Measurements from ENCODE around the gene PLCH2.

The PLCH2 gene

DNA sequence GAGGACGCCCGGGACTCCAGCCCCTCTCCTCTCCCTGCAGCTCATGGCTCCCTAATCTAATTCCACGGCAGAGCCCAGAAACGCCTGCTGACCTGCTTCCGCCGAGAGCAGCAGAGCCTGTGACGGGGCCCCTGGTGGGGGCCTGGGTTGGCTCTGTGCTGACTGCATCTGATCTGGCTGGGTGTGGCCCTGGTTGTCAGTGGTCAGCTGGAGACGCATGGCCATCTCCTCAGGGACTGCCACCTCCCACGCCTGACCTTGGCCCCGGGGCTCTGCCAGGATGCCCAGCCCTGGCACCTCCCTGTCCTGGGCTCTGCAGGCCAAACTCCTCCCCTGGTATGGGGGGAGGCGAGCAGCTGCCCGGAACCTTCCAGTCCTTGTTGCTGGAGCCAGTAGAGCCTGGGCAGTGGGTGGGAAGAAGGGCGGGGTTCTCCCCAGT is 1.1 kb upstream of the PLCH2 start:
- no peak overlapping the region for H3K4me3 ChIP-seq
- no peak overlapping the region for H3K9ac ChIP-seq (ENCODE audit: insufficient read length)
- DNase-seq (ENCODE audit: low read depth, low spot score): no peak
- H3K9me3 ChIP-seq (ENCODE audit: low read depth, low read length): no peaks in the 10 kb centered on the region
- H3K36me3 ChIP-seq (ENCODE audit: insufficient read depth, low read length): no peaks in the 10 kb centered on the region
- no peak overlapping the region for H3K27ac ChIP-seq
- TF ChIP-seq EZH2 (IDR thresholded peaks at IDR 0.05) (no peak), POLR2AphosphoS5 (IDR thresholded peaks at IDR 0.05; ENCODE audit: borderline replicate concordance, low read depth, low read length) (no peak), FOXP2 (optimal IDR thresholded peaks at IDR 0.05; ENCODE audit: control extremely low read depth, extremely low read length, insufficient read depth) (no peak)

DNA sequence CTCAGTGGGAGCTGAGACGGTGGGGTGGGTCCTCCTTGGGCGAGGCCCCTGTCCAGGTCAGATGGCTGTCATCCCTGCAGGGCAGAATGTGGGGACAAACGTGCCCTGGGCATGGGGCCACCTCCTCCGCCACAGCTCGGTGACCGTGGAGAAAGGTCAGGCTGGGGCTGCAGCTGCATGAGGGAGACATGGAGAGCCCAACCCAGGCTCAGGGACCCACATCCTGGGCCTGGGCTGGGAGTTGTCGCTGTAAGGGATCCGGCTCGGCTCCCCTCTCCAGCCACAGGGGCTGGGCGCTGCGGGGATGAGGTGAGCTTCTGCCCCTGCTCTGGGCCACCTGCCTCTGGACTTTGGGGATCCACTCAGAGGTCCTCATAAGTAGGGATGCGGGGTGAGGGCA is 518 bp upstream of the PLCH2 start:
- no peak for TF ChIP-seq EZH2 (IDR thresholded peaks at IDR 0.05)
- no peak for TF ChIP-seq FOXP2 (optimal IDR thresholded peaks at IDR 0.05; ENCODE audit: control extremely low read depth, extremely low read length, insufficient read depth)
- TF ChIP-seq POLR2AphosphoS5 (IDR thresholded peaks at IDR 0.05; ENCODE audit: borderline replicate concordance, low read depth, low read length): no peak
- Histone ChIP-seq H3K27ac (no peak overlapping the region), H3K9ac (ENCODE audit: insufficient read length) (no peak overlapping the region)

DNA sequence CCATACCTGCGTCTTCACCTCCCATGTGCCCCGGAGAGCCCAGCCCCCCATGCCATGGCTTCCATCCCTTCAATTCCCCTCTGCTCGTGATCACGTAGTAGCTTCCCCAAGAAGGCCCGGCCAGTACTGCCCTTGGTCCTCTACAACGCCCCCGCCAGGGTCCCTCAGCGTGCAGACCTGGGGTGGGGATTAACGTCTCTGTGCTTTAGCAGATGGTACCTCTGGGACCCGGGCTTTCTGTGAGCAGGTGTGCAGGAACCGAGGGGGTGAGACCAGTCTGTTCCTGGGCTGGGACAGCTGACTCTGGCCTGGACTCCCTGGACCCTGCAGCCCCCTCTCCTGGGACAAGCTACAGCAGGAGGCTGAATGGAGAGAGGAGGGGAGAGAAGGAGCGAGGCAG is 1.2 kb downstream of the PLCH2 start:
- Histone ChIP-seq H3K4me3 (no peak overlapping the region), H3K9ac (ENCODE audit: insufficient read length) (no peak overlapping the region), H3K9me3 (ENCODE audit: low read depth, low read length) (no peaks in the 10 kb centered on the region), H3K36me3 (ENCODE audit: insufficient read depth, low read length) (no peaks in the 10 kb centered on the region), H3K27ac (no peak overlapping the region)
- no peak for TF ChIP-seq FOXP2 (optimal IDR thresholded peaks at IDR 0.05; ENCODE audit: control extremely low read depth, extremely low read length, insufficient read depth)
- no peak for TF ChIP-seq POLR2AphosphoS5 (IDR thresholded peaks at IDR 0.05; ENCODE audit: borderline replicate concordance, low read depth, low read length)
- TF ChIP-seq EZH2 (IDR thresholded peaks at IDR 0.05): no peak
- no peak for DNase-seq (ENCODE audit: low read depth, low spot score)

More for the DNA sequence above, 518 bp upstream of the PLCH2 start:
- no peak overlapping the region for H3K4me3 ChIP-seq
- no peaks in the 10 kb centered on the region for H3K9me3 ChIP-seq (ENCODE audit: low read depth, low read length)
- H3K36me3 ChIP-seq (ENCODE audit: insufficient read depth, low read length): no peaks in the 10 kb centered on the region
- DNase-seq (ENCODE audit: low read depth, low spot score): no peak

DNA sequence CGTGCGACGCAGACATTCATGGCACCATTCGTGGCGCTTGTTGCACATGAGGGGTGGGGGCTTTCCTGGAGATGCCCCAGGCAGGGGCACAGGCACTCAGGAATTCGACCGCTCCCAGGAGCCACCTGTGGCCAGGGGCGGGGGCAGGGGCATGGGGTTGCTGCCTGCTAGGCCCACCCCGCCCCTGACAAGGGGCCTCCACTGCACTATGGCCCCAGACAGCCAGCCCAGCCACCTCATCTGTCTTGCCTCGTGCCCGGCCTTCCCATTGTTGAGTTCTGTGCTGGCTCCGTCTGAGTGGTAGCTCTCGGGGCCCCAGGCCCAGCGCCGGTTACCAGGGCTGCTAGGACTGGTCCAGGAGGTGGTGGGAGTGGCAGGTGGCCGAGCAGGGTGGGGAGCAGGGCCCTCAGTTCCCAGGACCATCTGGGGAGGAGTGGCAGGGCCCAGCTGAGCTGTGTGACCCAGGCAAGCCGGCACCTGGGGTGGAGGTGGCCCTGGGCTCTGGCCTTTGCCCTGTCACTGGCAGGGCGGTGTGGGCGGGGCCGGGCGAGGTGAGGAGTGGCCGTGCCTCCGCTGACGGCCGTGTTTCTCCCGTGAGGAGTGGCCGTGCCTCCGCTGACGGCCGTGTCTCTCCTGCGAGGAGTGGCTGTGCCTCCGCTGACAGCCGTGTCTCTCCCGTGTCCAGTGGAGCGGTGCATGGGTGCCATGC is 1.9 kb downstream of the PLCH2 start:
- Histone ChIP-seq H3K36me3 (ENCODE audit: insufficient read depth, low read length) (no peaks in the 10 kb centered on the region), H3K9me3 (ENCODE audit: low read depth, low read length) (no peaks in the 10 kb centered on the region), H3K9ac (ENCODE audit: insufficient read length) (no peak overlapping the region), H3K4me3 (no peak overlapping the region), H3K27ac (no peak overlapping the region)
- no peak for DNase-seq (ENCODE audit: low read depth, low spot score)
- TF ChIP-seq EZH2 (IDR thresholded peaks at IDR 0.05) (no peak), FOXP2 (optimal IDR thresholded peaks at IDR 0.05; ENCODE audit: control extremely low read depth, extremely low read length, insufficient read depth) (no peak), POLR2AphosphoS5 (IDR thresholded peaks at IDR 0.05; ENCODE audit: borderline replicate concordance, low read depth, low read length) (no peak)

DNA sequence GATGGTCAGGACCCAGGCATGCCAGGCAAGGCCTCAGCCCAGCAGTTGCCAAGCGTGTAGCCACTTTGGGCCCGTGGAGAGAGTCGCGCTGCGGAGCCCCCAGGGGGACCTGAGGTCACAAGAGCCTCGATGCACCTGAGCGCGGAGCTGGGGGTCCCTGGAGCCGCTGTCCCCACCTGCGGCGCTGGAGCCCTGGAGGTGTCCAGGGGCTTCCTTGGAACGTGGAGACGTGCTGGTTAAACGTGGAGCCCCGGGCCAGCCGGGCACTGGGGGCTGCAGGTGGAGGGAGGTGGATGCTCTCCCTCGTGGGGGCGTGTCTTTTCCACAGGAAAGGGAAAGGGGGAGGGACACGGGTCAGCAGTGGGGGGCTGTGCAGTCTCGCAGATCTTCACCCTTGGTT is 3.1 kb downstream of the PLCH2 start:
- H3K36me3 ChIP-seq (ENCODE audit: insufficient read depth, low read length): no peaks in the 10 kb centered on the region
- H3K4me3 ChIP-seq: no peak overlapping the region
- no peaks in the 10 kb centered on the region for H3K9me3 ChIP-seq (ENCODE audit: low read depth, low read length)
- TF ChIP-seq FOXP2 (optimal IDR thresholded peaks at IDR 0.05; ENCODE audit: control extremely low read depth, extremely low read length, insufficient read depth) (no peak), POLR2AphosphoS5 (IDR thresholded peaks at IDR 0.05; ENCODE audit: borderline replicate concordance, low read depth, low read length) (no peak), EZH2 (IDR thresholded peaks at IDR 0.05) (no peak)
- DNase-seq (ENCODE audit: low read depth, low spot score): no peak
- H3K9ac ChIP-seq (ENCODE audit: insufficient read length): no peak overlapping the region
- no peak overlapping the region for H3K27ac ChIP-seq

DNA sequence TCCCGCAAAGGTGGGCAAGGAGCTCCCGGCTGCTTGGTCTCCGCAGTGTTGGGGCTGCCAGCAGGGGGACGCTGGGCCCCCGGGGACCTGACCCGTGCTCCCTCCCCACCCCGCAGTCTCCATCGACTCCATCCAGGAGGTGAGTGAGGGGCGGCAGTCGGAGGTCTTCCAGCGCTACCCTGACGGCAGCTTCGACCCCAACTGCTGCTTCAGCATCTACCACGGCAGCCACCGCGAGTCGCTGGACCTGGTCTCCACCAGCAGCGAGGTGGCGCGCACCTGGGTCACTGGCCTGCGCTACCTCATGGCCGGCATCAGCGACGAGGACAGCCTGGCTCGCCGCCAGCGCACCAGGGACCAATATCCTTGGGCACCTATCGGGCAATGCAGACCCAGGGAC is 3.5 kb downstream of the PLCH2 start:
- H3K27ac ChIP-seq: no peak overlapping the region
- no peak for DNase-seq (ENCODE audit: low read depth, low spot score)
- H3K4me3 ChIP-seq: no peak overlapping the region
- no peak overlapping the region for H3K9ac ChIP-seq (ENCODE audit: insufficient read length)
- no peaks in the 10 kb centered on the region for H3K9me3 ChIP-seq (ENCODE audit: low read depth, low read length)
- TF ChIP-seq POLR2AphosphoS5 (IDR thresholded peaks at IDR 0.05; ENCODE audit: borderline replicate concordance, low read depth, low read length) (no peak), EZH2 (IDR thresholded peaks at IDR 0.05) (no peak), FOXP2 (optimal IDR thresholded peaks at IDR 0.05; ENCODE audit: control extremely low read depth, extremely low read length, insufficient read depth) (no peak)
- no peaks in the 10 kb centered on the region for H3K36me3 ChIP-seq (ENCODE audit: insufficient read depth, low read length)

DNA sequence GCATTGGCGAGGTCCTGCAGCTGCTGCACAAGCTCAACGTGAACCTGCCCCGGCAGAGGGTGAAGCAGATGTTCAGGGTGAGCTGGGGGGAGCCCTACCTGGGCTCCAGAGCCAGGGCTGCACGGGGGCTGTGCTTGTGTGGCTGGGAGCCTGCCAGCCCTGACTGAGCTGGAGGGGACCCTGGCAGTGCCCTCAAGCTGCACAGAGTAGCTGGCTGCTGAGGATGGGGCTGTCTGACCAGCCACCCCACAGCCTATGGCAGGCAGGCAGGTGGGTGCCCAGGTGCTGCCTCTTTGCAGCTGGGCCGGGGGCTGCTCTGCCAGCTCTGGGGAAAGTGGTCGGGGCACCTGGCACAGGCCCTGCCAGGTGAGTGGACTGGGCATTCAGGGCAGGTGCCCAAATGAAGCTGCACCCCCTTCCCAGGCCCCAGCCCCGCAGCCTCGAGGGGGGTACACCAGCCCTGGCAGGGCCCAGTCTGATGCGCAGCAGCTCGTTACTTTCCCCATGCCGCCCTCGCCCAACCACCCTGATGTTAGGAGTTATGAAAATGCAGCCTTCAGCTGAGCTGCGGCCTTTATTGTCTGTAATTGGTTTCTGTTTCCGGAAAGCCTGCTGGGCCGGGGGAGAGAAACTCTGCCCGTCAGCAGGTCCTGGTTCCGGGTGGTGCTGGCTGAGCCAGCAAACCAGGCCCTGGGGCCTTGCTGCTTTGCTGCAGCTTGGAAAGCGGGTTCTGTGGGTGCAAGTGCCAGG is 4.3 kb downstream of the PLCH2 start:
- peak; percentile 70; the same call in 1 of the 2 replicates for TF ChIP-seq POLR2AphosphoS5 (IDR thresholded peaks at IDR 0.05; ENCODE audit: borderline replicate concordance, low read depth, low read length)
- no peak for TF ChIP-seq EZH2 (IDR thresholded peaks at IDR 0.05)
- TF ChIP-seq FOXP2 (optimal IDR thresholded peaks at IDR 0.05; ENCODE audit: control extremely low read depth, extremely low read length, insufficient read depth): peak; percentile 13
- no peaks in the 10 kb centered on the region for H3K36me3 ChIP-seq (ENCODE audit: insufficient read depth, low read length)
- H3K4me3 ChIP-seq: peak overlapping the region; percentile 60
- no peak overlapping the region for H3K9ac ChIP-seq (ENCODE audit: insufficient read length)
- peak; percentile 60 for DNase-seq (ENCODE audit: low read depth, low spot score)
- peak overlapping the region; percentile 63 for H3K27ac ChIP-seq
- H3K9me3 ChIP-seq (ENCODE audit: low read depth, low read length): no peaks in the 10 kb centered on the region

DNA sequence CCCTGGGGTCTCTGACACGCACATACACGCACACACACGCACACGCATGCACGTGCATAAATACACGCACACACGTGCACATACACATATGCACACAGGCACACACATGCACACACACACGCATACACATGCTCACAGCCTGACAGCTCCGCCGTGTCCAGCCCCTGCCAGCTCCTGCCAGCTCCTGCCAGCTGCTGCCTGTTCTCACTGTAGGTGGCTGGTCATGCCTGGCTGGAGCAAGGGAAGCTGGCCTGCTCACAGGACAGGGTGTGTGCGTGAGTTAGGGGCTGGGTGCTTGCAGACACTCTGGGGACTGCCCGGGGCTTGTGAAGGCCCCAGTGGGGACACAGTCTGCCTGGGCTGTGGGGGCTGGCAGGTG is 4.9 kb downstream of the PLCH2 start:
- TF ChIP-seq POLR2AphosphoS5 (IDR thresholded peaks at IDR 0.05; ENCODE audit: borderline replicate concordance, low read depth, low read length): no peak
- TF ChIP-seq EZH2 (IDR thresholded peaks at IDR 0.05): no peak
- TF ChIP-seq FOXP2 (optimal IDR thresholded peaks at IDR 0.05; ENCODE audit: control extremely low read depth, extremely low read length, insufficient read depth): no peak
- H3K36me3 ChIP-seq (ENCODE audit: insufficient read depth, low read length): no peaks in the 10 kb centered on the region
- DNase-seq (ENCODE audit: low read depth, low spot score): no peak
- H3K9ac ChIP-seq (ENCODE audit: insufficient read length): no peak overlapping the region
- peak overlapping the region; percentile 60 for H3K4me3 ChIP-seq
- peak overlapping the region; percentile 63 for H3K27ac ChIP-seq
- H3K9me3 ChIP-seq (ENCODE audit: low read depth, low read length): no peaks in the 10 kb centered on the region
